ENCODE results near the gene ADGRL3.

ADGRL3 gene

GRCh38 chr4:61549336-61549735 is 349.2 kb downstream of the ADGRL3 start:
- DNase-seq (ENCODE audit: low read depth) = no peak

- DNase-seq (ENCODE audit: low read depth) = no peak
These were observed 353.5 kb downstream of the ADGRL3 start for GRCh38 chr4:61553557-61554125.

- no peak for DNase-seq (ENCODE audit: low read depth)
These were observed 355.7 kb downstream of the ADGRL3 start for GRCh38 chr4:61555789-61556188.

GRCh38 chr4:61556277-61556676 is 356.2 kb downstream of the ADGRL3 start:
- no peak for DNase-seq (ENCODE audit: low read depth)

GRCh38 chr4:61559396-61559795 is 359.3 kb downstream of the ADGRL3 start:
- DNase-seq (ENCODE audit: low read depth) = no peak

- no peak for DNase-seq (ENCODE audit: low read depth)
These were observed 360.9 kb downstream of the ADGRL3 start for GRCh38 chr4:61561028-61561427.

- no peak for DNase-seq (ENCODE audit: low read depth)
These were observed 371.8 kb downstream of the ADGRL3 start for GRCh38 chr4:61571761-61572559.

GRCh38 chr4:61575796-61576195 is 375.7 kb downstream of the ADGRL3 start:
- DNase-seq (ENCODE audit: low read depth) = no peak

GRCh38 chr4:61579786-61580185 is 379.7 kb downstream of the ADGRL3 start:
- no peak for DNase-seq (ENCODE audit: low read depth)

GRCh38 chr4:61580721-61581377 is 380.7 kb downstream of the ADGRL3 start:
- no peak for DNase-seq (ENCODE audit: low read depth)

- no peak for DNase-seq (ENCODE audit: low read depth)
These were observed 383.6 kb downstream of the ADGRL3 start for GRCh38 chr4:61583696-61584095.

GRCh38 chr4:61588621-61589402 is 388.7 kb downstream of the ADGRL3 start:
- no peak for DNase-seq (ENCODE audit: low read depth)

GRCh38 chr4:61590881-61591280 is 390.8 kb downstream of the ADGRL3 start:
- no peak for DNase-seq (ENCODE audit: low read depth)

GRCh38 chr4:61596606-61597340 is 396.6 kb downstream of the ADGRL3 start:
- no peak for DNase-seq (ENCODE audit: low read depth)

GRCh38 chr4:61603086-61603485 is 403.0 kb downstream of the ADGRL3 start:
- DNase-seq (ENCODE audit: low read depth) = no peak

- DNase-seq (ENCODE audit: low read depth) = no peak
These were observed 403.9 kb downstream of the ADGRL3 start for GRCh38 chr4:61604054-61604453.

- DNase-seq (ENCODE audit: low read depth) = no peak
These were observed 405.9 kb downstream of the ADGRL3 start for GRCh38 chr4:61605984-61606383.

GRCh38 chr4:61614231-61614630 is 414.1 kb downstream of the ADGRL3 start:
- no peak for DNase-seq (ENCODE audit: low read depth)

GRCh38 chr4:61619528-61619927 is 419.4 kb downstream of the ADGRL3 start:
- DNase-seq (ENCODE audit: low read depth) = no peak

- DNase-seq (ENCODE audit: low read depth) = no peak
These were observed 428.2 kb downstream of the ADGRL3 start for GRCh38 chr4:61628282-61628681.

- DNase-seq (ENCODE audit: low read depth) = no peak
These were observed 428.6 kb downstream of the ADGRL3 start for GRCh38 chr4:61628727-61629126.

- no peak for DNase-seq (ENCODE audit: low read depth)
These were observed 430.4 kb downstream of the ADGRL3 start for GRCh38 chr4:61630548-61630947.

Data from stimulated activated CD8-positive, alpha-beta memory T cell treated with anti-CD3 and anti-CD28 coated beads, Interleukin-15, amount 100 ng/mL, for 24 hours (primary cell).